Muscle layer of duodenum (tissue), 2 donors: ENCODE results near the gene YAP1.

Source experiments
- H3K27ac ChIP-seq: one replicate; pipeline ENCODE4 v1.7.0; 2013; ENCODE audit warnings: mild to moderate bottlenecking, low read length
- H3K27me3 ChIP-seq: one replicate; pipeline ENCODE4 v1.7.0; 2013; ENCODE audit warnings: low read depth, mild to moderate bottlenecking, control low read depth, low read length
- H3K36me3 ChIP-seq, 2 donors: one replicate each; pipeline ENCODE4 v1.7.0; 2013; ENCODE audit warnings: low read length in 2 of 2, control low read depth in 1 of 2, mild to moderate bottlenecking in 1 of 2; ENCODE audit not compliant: insufficient read depth in 2 of 2, control insufficient read depth in 1 of 2
- H3K4me1 ChIP-seq, 2 donors: one replicate each; pipeline ENCODE4 v1.7.0; 2013; ENCODE audit warnings: low read length in 2 of 2, mild to moderate bottlenecking in 2 of 2, control low read depth in 1 of 2, moderate library complexity in 1 of 2; ENCODE audit not compliant: insufficient read depth in 2 of 2, control insufficient read depth in 1 of 2
- H3K4me3 ChIP-seq, 2 donors: one replicate each; pipeline ENCODE4 v1.7.0; 2013; ENCODE audit warnings: low read length in 2 of 2, low read depth in 1 of 2, mild to moderate bottlenecking in 1 of 2
- H3K9me3 ChIP-seq, 2 donors: one replicate each; pipeline ENCODE4 v1.7.0; 2013; ENCODE audit warnings: low read length in 2 of 2, control low read depth in 1 of 2, mild to moderate bottlenecking in 1 of 2; ENCODE audit not compliant: control insufficient read depth in 1 of 2
- donor health status: healthy.

The YAP1 gene

DNA sequence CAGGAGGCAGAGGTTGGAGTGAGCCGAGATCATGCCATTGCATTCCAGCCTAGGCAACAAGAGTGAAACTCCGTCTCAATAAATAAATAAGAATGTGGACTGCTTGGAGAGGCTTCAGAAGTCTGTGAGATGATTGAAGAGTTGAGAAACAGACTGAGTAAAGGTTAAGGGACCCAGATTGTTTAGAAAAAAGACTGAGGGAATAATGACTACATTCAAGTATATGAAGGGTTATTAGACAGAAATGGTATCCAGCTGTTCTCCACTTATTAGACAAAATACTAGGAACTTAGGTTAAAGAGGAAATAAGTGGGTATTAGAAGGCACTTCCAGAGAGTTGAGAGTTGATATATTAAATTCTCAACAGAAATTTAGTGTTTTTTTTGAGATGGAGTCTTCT is 10.5 kb upstream of the YAP1 start:
- Histone ChIP-seq H3K4me1 (no peaks in the 10 kb centered on the region), H3K27me3 (no peaks in the 10 kb centered on the region), H3K36me3 (no peaks in the 10 kb centered on the region), H3K9me3 (no peaks in the 10 kb centered on the region), H3K4me3 (no peak overlapping the region), H3K27ac (no peak overlapping the region)

DNA sequence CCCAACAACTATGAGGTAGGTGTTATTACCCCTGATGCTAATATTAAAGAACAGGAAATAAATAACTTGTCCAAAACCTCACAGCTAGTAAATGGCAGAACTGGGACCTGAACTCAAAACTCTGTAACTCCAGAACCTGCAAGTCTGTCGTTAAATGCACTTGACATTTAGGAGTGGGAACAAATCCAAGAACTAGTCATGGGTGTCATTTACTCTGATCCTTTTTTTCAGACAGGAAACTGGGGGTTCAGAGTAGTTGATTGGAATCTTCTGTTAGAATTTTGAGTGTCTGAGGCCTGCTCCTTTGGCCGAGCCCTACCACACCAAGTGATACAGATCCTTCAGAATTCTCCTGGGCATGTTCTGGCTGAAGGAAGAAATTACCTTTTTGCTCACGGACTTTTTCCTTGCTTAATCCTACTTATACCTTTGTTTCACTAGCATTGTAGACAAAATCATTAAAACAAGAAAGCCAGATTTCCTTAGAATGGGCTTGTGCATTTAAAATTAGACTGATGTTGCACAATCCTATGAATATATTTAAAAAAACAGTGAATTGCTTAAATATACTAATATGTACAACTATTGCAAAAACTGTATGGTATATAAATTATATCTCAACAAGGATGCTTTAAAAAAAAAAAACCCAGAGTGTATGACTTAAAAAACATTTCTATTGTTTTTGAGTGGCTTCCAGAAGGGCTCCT is 1.4 kb upstream of the YAP1 start:
- peaks cover 0 to 13% of the 10 kb centered on the region in 2 donors for H3K36me3 ChIP-seq
- H3K27me3 ChIP-seq, result no peaks in the 10 kb centered on the region
- peak overlapping the region; percentile 86 for H3K27ac ChIP-seq
- peak overlapping the region; percentile 91 to 93 for H3K4me3 ChIP-seq
- H3K9me3 ChIP-seq, result no peaks in the 10 kb centered on the region
- peaks cover 4 to 8% of the 10 kb centered on the region in 2 donors for H3K4me1 ChIP-seq

DNA sequence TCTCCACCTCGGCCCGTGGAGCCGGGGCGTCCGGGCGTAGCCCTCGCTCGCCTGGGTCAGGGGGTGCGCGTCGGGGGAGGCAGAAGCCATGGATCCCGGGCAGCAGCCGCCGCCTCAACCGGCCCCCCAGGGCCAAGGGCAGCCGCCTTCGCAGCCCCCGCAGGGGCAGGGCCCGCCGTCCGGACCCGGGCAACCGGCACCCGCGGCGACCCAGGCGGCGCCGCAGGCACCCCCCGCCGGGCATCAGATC is 439 bp downstream of the YAP1 start:
- H3K4me3 ChIP-seq, result peak overlapping the region; percentile 91 to 93

DNA sequence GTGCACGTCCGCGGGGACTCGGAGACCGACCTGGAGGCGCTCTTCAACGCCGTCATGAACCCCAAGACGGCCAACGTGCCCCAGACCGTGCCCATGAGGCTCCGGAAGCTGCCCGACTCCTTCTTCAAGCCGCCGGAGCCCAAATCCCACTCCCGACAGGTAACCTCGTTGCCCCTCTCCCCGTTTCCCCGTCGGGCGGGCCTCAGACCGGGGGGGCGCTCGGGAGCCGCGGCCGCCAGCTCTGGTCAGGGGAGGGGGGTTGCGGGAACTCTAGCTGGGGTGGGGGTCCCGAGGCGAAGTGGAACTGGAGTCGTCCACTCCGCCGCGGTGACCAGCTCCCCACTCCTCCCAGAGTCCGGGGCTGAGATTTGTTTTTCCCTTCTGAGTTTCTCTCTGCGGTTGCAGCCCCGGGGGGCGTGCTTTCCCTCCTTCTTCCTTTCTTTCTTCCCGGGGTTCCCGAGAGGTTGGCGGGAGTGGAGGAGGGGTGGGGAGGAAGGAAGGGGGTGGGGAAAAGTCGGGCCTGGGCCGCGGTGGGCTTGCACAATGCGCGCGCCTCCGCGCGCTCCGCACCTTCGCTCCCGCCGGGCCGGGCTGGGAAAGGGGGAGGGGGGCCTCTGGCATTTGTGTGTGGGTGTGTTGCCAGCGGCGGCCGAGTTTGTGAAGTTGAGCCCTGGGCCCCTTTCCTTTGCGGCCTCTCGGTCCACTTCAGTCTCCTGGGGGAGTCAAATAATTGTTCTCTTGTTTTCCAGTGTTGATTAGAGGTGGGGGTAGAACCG is 952 bp downstream of the YAP1 start:
- Histone ChIP-seq H3K27ac (peak overlapping the region; percentile 99), H3K36me3 (peaks cover 0 to 13% of the 10 kb centered on the region in 2 donors), H3K4me3 (peak overlapping the region; percentile 91 to 93), H3K4me1 (peaks cover 12 to 23% of the 10 kb centered on the region in 2 donors), H3K9me3 (no peaks in the 10 kb centered on the region), H3K27me3 (no peaks in the 10 kb centered on the region)

More for the DNA sequence above, 439 bp downstream of the YAP1 start:
- Histone ChIP-seq H3K9me3 (no peaks in the 10 kb centered on the region), H3K4me1 (peaks cover 12 to 18% of the 10 kb centered on the region in 2 donors), H3K27me3 (no peaks in the 10 kb centered on the region), H3K36me3 (peaks cover 0 to 13% of the 10 kb centered on the region in 2 donors), H3K27ac (peak overlapping the region; percentile 99)

- Histone ChIP-seq H3K4me1 (peaks cover 12 to 29% of the 10 kb centered on the region in 2 donors), H3K4me3 (peak overlapping the region; percentile 91 to 93), H3K27ac (peak overlapping the region; percentile 99)
Measured at GRCh38 chr11:102111787-102112508, 1.7 kb downstream of the YAP1 start.

DNA sequence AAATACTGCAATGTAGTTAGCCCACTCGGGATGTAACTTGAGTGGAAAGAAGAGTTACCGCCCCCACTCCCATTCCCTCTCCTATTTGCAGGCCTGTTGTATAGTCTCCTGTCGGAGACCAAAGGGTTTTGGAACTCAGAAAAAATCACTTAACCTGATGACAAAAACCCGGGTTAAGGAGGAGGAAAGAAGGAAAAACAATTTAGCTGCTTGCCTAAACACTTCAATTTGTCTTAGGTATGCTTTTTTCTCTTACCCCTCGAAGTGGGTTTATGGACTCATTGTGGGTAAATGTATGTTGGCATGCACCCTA is 2.2 kb downstream of the YAP1 start:
- peak overlapping the region; percentile 91 to 93 for H3K4me3 ChIP-seq
- peak overlapping the region; percentile 99 for H3K27ac ChIP-seq
- H3K36me3 ChIP-seq, result peaks cover 0 to 13% of the 10 kb centered on the region in 2 donors
- no peaks in the 10 kb centered on the region for H3K27me3 ChIP-seq
- H3K9me3 ChIP-seq, result no peaks in the 10 kb centered on the region
- H3K4me1 ChIP-seq, result peaks cover 12 to 34% of the 10 kb centered on the region in 2 donors

More at GRCh38 chr11:102111787-102112508, 1.7 kb downstream of the YAP1 start:
- H3K27me3 ChIP-seq, result no peaks in the 10 kb centered on the region
- no peaks in the 10 kb centered on the region for H3K9me3 ChIP-seq
- H3K36me3 ChIP-seq, result peaks cover 0 to 13% of the 10 kb centered on the region in 2 donors

DNA sequence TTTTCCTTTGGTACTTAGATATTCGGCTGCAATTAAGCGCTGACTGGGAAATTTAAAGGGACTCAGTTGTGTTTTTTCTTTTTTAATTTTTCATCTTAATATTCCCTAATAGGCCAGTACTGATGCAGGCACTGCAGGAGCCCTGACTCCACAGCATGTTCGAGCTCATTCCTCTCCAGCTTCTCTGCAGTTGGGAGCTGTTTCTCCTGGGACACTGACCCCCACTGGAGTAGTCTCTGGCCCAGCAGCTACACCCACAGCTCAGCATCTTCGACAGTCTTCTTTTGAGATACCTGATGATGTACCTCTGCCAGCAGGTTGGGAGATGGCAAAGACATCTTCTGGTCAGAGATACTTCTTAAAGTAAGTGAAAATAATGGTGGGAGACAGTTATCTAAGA is 3.8 kb downstream of the YAP1 start:
- Histone ChIP-seq H3K4me1 (peaks cover 16 to 46% of the 10 kb centered on the region in 2 donors), H3K27ac (no peak overlapping the region), H3K27me3 (no peaks in the 10 kb centered on the region), H3K36me3 (peaks cover 3 to 13% of the 10 kb centered on the region in 2 donors), H3K9me3 (no peaks in the 10 kb centered on the region), H3K4me3 (no peak overlapping the region)

DNA sequence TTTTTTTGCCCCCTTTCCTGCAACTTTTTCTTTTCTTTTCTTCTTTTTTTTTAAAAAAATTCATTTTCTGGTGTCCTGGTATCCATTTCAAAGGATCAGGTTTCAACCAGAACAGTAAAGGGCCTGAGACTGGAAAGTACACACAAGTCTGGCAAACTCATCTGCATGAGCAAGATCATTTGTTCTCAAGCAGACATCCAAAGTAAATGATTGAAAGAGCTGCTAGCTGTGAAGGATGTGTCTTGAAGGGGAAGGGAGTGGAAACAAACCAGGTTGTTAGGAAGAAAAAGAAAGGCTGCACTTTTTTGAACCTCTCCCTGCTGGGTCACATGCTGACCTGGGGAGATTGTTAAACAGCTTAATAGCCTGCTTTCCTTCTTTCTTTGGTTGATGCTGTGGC is 5.3 kb downstream of the YAP1 start:
- Histone ChIP-seq H3K27me3 (no peaks in the 10 kb centered on the region), H3K4me1 (peaks cover 13 to 61% of the 10 kb centered on the region in 2 donors), H3K9me3 (no peaks in the 10 kb centered on the region), H3K27ac (peak overlapping the region; percentile 60), H3K36me3 (peaks cover 3 to 13% of the 10 kb centered on the region in 2 donors), H3K4me3 (no peak overlapping the region)

DNA sequence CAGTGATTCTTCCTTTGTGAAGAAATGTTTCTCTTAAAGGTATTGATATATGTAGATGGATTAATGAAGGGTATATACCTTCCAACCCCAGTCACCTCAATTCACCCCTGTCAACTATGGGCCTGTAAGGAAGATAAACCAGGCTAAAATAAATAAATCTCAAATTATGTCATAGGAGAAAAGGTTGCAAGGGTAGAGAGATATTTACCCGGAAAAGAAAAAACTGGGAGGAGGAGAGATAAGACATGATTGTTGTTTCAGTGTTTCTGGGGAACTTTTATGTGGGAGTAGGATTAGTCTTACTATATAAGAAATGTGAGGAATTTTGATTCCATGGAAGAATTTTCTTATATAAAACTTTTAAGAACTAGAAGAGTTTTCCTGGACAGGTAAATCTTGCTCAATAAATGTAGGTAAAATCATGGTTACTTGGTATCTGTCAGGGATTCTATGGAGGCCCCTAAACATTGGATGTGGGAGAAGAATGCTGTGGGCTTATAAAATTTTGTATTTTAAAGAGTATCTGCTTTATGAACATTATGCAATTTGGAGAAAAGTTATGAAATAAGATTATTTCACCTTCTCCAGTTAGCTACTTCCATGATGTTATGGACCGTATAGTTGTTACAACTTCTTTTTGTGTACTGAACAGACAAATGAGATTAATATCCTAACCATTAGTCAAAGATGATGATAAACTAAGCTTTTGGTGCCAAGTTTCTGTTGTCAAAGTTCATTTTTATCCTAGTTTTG is 6.4 kb downstream of the YAP1 start:
- Histone ChIP-seq H3K27me3 (no peaks in the 10 kb centered on the region), H3K4me1 (peaks cover 13 to 69% of the 10 kb centered on the region in 2 donors), H3K4me3 (no peak overlapping the region), H3K9me3 (no peaks in the 10 kb centered on the region), H3K36me3 (peaks cover 3% of the 10 kb centered on the region in 2 donors), H3K27ac (no peak overlapping the region)

DNA sequence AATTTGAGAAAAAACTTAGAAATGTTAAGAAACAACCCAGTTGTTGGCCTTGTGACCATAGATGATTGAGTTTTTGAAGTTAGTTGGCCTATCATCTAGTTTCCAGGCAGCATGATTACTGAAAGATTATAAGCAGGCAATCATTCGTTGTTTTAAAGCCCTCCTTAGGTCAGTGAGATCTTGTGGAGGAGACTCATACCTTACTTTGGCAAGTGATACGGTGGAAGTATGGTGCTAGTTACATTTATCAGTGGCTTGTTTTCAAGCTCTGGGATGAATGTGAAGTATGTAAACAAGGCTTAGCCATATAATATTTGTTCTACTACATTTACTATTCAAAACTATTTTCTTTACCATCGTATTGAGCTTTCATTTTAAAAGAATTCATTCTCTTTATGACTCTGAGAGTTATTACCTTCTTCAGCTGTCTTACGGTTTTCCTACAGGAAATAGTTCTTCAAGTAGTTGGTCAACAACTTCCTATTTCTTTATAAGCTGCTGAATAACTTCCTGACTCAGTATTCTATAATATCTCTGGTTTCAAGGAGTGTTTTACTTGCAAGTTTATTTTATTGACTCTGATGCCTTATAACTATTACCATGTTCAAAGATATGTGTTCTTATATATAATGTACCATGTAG is 7.3 kb downstream of the YAP1 start:
- no peaks in the 10 kb centered on the region for H3K27me3 ChIP-seq
- no peak overlapping the region for H3K27ac ChIP-seq
- H3K4me3 ChIP-seq, result no peak overlapping the region
- H3K9me3 ChIP-seq, result no peaks in the 10 kb centered on the region
- peaks cover 0 to 3% of the 10 kb centered on the region in 2 donors for H3K36me3 ChIP-seq
- peaks cover 13 to 70% of the 10 kb centered on the region in 2 donors for H3K4me1 ChIP-seq
